ENCODE results near the gene TMEM87B. TPM values are rescaled to one million over a fixed set of nuclear protein-coding genes. Genes with fewer than 3 reads are reported as not detected.
"Not testable (repeated sequence)": the region's sequence is repeated elsewhere in the genome, so short reads cannot be mapped to it uniquely, and the experiment has no call there.

TMEM87B gene
- total and polyA plus RNA-seq, 4 donors: 5.4 to 31.5 (median 20.0) TPM

DNA sequence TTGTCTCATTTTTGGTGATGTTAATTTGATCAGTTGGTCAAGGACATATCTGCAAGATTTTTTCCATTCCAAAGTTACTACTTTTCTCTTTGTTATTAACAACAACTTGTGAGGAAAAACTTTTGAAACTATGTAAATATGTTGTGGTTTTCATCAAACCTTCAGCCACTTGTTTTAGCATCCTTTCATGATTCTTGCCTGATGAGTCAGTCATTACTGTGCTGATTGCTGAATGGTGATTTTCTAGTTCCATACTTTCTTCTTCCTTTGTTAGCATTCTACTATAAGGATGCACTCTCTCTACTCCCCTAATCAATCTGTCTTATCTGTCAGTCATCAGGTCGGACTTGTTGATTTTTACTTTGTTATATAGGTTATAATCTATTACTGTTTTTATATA is 10.9 kb downstream of the TMEM87B start:
- H3K4me3 ChIP-seq (ENCODE audit: low read length in 2 of 2): no peak overlapping the region
- H3K4me1 ChIP-seq (ENCODE audit: control insufficient read depth in 1 of 2, insufficient read depth in 2 of 2, low read length in 2 of 2): no peaks in the 10 kb centered on the region
- H3K27me3 ChIP-seq (ENCODE audit: control insufficient read depth in 1 of 2, insufficient read depth in 2 of 2, low read length in 1 of 2): no peaks in the 10 kb centered on the region
- intact Hi-C loops (cut with DNase I): no loop called here
- DNase-seq (no peak), ATAC-seq (ENCODE audit: low FRiP score) (no peak)
- H3K36me3 ChIP-seq (ENCODE audit: control insufficient read depth in 1 of 2, insufficient read depth in 2 of 2, low read length in 1 of 2): peaks cover 0 to 6% of the 10 kb centered on the region in 2 donors
- WGBS, 2 donors: 71 to 85% methylated on average over 1 of the region's 1 CpG
- no peaks in the 10 kb centered on the region for H3K9me3 ChIP-seq (ENCODE audit: control insufficient read depth, low read length)
- H3K27ac ChIP-seq (ENCODE audit: low read depth in 1 of 2, low read length in 2 of 2): no peak overlapping the region

GRCh38 chr2:112069794-112070193 is 14.7 kb downstream of the TMEM87B start:
- H3K36me3 ChIP-seq (ENCODE audit: control insufficient read depth in 1 of 2, insufficient read depth in 2 of 2, low read length in 1 of 2); H3K27ac ChIP-seq (ENCODE audit: low read depth in 1 of 2, low read length in 2 of 2); H3K27me3 ChIP-seq (ENCODE audit: control insufficient read depth in 1 of 2, insufficient read depth in 2 of 2, low read length in 1 of 2); H3K4me1 ChIP-seq (ENCODE audit: control insufficient read depth in 1 of 2, insufficient read depth in 2 of 2, low read length in 2 of 2); DNase-seq; ATAC-seq (ENCODE audit: low FRiP score); H3K9me3 ChIP-seq (ENCODE audit: control insufficient read depth, low read length); H3K4me3 ChIP-seq (ENCODE audit: low read length in 2 of 2); intact Hi-C loops (cut with DNase I): not testable (repeated sequence)

DNA sequence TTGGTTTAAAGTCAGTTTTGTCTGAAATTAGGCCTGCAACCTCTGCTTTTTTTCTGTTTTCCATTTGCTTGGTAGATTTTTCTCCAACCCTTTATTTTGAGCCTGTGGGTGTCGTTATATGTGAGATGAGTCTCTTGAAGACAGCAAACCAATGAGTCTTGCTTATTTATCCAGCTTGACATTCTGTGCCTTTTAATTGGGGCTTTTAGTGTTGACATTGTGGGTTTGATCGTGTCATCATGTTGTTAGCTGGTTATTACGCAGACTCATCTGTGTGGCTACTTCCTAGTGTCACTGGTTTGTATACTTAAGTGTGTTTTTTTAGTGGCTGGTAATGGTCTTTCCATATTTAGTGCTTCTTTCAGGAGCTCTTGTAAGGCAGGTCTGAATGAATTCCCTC is 18.8 kb downstream of the TMEM87B start:
- ATAC-seq (ENCODE audit: low FRiP score) (no peak), DNase-seq (no peak)
- intact Hi-C loops (cut with DNase I): no loop called here
- Histone ChIP-seq H3K27me3 (ENCODE audit: control insufficient read depth in 1 of 2, insufficient read depth in 2 of 2, low read length in 1 of 2) (peaks cover 0 to 2% of the 10 kb centered on the region in 2 donors), H3K9me3 (ENCODE audit: control insufficient read depth, low read length) (no peaks in the 10 kb centered on the region), H3K4me3 (ENCODE audit: low read length in 2 of 2) (no peak overlapping the region), H3K4me1 (ENCODE audit: control insufficient read depth in 1 of 2, insufficient read depth in 2 of 2, low read length in 2 of 2) (no peaks in the 10 kb centered on the region), H3K27ac (ENCODE audit: low read depth in 1 of 2, low read length in 2 of 2) (no peak overlapping the region), H3K36me3 (ENCODE audit: control insufficient read depth in 1 of 2, insufficient read depth in 2 of 2, low read length in 1 of 2) (peaks cover 0 to 2% of the 10 kb centered on the region in 2 donors)
- WGBS, 2 donors: 95 to 96% methylated on average over 3 of the region's 3 CpGs

GRCh38 chr2:112074506-112074905 is 19.4 kb downstream of the TMEM87B start:
- Histone ChIP-seq H3K4me3 (ENCODE audit: low read length in 2 of 2) (no peak overlapping the region), H3K27ac (ENCODE audit: low read depth in 1 of 2, low read length in 2 of 2) (no peak overlapping the region), H3K4me1 (ENCODE audit: control insufficient read depth in 1 of 2, insufficient read depth in 2 of 2, low read length in 2 of 2) (no peaks in the 10 kb centered on the region), H3K9me3 (ENCODE audit: control insufficient read depth, low read length) (no peaks in the 10 kb centered on the region), H3K36me3 (ENCODE audit: control insufficient read depth in 1 of 2, insufficient read depth in 2 of 2, low read length in 1 of 2) (peaks cover 0 to 2% of the 10 kb centered on the region in 2 donors), H3K27me3 (ENCODE audit: control insufficient read depth in 1 of 2, insufficient read depth in 2 of 2, low read length in 1 of 2) (peaks cover 0 to 2% of the 10 kb centered on the region in 2 donors)
- no peak for ATAC-seq (ENCODE audit: low FRiP score)
- intact Hi-C loops (cut with DNase I): no loop called here
- 92 to 100% methylated on average over 1 of the region's 1 CpG for WGBS, 2 donors
- DNase-seq: no peak

- Histone ChIP-seq H3K36me3 (ENCODE audit: control insufficient read depth in 1 of 2, insufficient read depth in 2 of 2, low read length in 1 of 2) (peaks cover 0 to 2% of the 10 kb centered on the region in 2 donors), H3K9me3 (ENCODE audit: control insufficient read depth, low read length) (no peaks in the 10 kb centered on the region), H3K4me3 (ENCODE audit: low read length in 2 of 2) (no peak overlapping the region), H3K27me3 (ENCODE audit: control insufficient read depth in 1 of 2, insufficient read depth in 2 of 2, low read length in 1 of 2) (peaks cover 0 to 2% of the 10 kb centered on the region in 2 donors), H3K27ac (ENCODE audit: low read depth in 1 of 2, low read length in 2 of 2) (no peak overlapping the region), H3K4me1 (ENCODE audit: control insufficient read depth in 1 of 2, insufficient read depth in 2 of 2, low read length in 2 of 2) (no peaks in the 10 kb centered on the region)
- intact Hi-C loops (cut with DNase I): no loop called here
- DNase-seq (no peak), ATAC-seq (ENCODE audit: low FRiP score) (no peak)
- 75 to 80% methylated on average over 8 of the region's 8 CpGs for WGBS, 2 donors
Measured at GRCh38 chr2:112075490-112076260, 20.6 kb downstream of the TMEM87B start.

- Histone ChIP-seq H3K9me3 (ENCODE audit: control insufficient read depth, low read length) (no peaks in the 10 kb centered on the region), H3K36me3 (ENCODE audit: control insufficient read depth in 1 of 2, insufficient read depth in 2 of 2, low read length in 1 of 2) (peaks cover 2 to 5% of the 10 kb centered on the region in 2 donors), H3K4me3 (ENCODE audit: low read length in 2 of 2) (no peak overlapping the region), H3K27ac (ENCODE audit: low read depth in 1 of 2, low read length in 2 of 2) (no peak overlapping the region), H3K4me1 (ENCODE audit: control insufficient read depth in 1 of 2, insufficient read depth in 2 of 2, low read length in 2 of 2) (no peaks in the 10 kb centered on the region), H3K27me3 (ENCODE audit: control insufficient read depth in 1 of 2, insufficient read depth in 2 of 2, low read length in 1 of 2) (peaks cover 0 to 2% of the 10 kb centered on the region in 2 donors)
- no peak for ATAC-seq (ENCODE audit: low FRiP score)
- WGBS, 2 donors: 56 to 65% methylated on average over 1 of the region's 1 CpG
- no peak for DNase-seq
- intact Hi-C loops (cut with DNase I): no loop called here
Measured at GRCh38 chr2:112077814-112078213, 22.7 kb downstream of the TMEM87B start.

- Histone ChIP-seq H3K4me1 (ENCODE audit: control insufficient read depth in 1 of 2, insufficient read depth in 2 of 2, low read length in 2 of 2) (no peaks in the 10 kb centered on the region), H3K27ac (ENCODE audit: low read depth in 1 of 2, low read length in 2 of 2) (no peak overlapping the region), H3K4me3 (ENCODE audit: low read length in 2 of 2) (no peak overlapping the region), H3K27me3 (ENCODE audit: control insufficient read depth in 1 of 2, insufficient read depth in 2 of 2, low read length in 1 of 2) (no peaks in the 10 kb centered on the region), H3K9me3 (ENCODE audit: control insufficient read depth, low read length) (no peaks in the 10 kb centered on the region), H3K36me3 (ENCODE audit: control insufficient read depth in 1 of 2, insufficient read depth in 2 of 2, low read length in 1 of 2) (peaks cover 4 to 9% of the 10 kb centered on the region in 2 donors)
- ATAC-seq (ENCODE audit: low FRiP score): no peak
- intact Hi-C loops (cut with DNase I): no loop called here
- DNase-seq: no peak
- 40 to 44% methylated on average over 1 of the region's 1 CpG for WGBS, 2 donors
Measured at GRCh38 chr2:112081262-112081661, 26.2 kb downstream of the TMEM87B start.

GRCh38 chr2:112084689-112085374 is 29.8 kb downstream of the TMEM87B start:
- DNase-seq: no peak
- no peak for ATAC-seq (ENCODE audit: low FRiP score)
- Histone ChIP-seq H3K27ac (ENCODE audit: low read depth in 1 of 2, low read length in 2 of 2) (no peak overlapping the region), H3K36me3 (ENCODE audit: control insufficient read depth in 1 of 2, insufficient read depth in 2 of 2, low read length in 1 of 2) (peaks cover 9 to 11% of the 10 kb centered on the region in 2 donors), H3K4me3 (ENCODE audit: low read length in 2 of 2) (no peak overlapping the region), H3K4me1 (ENCODE audit: control insufficient read depth in 1 of 2, insufficient read depth in 2 of 2, low read length in 2 of 2) (no peaks in the 10 kb centered on the region), H3K9me3 (ENCODE audit: control insufficient read depth, low read length) (no peaks in the 10 kb centered on the region), H3K27me3 (ENCODE audit: control insufficient read depth in 1 of 2, insufficient read depth in 2 of 2, low read length in 1 of 2) (no peaks in the 10 kb centered on the region)
- intact Hi-C loops (cut with DNase I): no loop called here
- WGBS, 2 donors: 73 to 76% methylated on average over 4 of the region's 4 CpGs

- H3K4me1 ChIP-seq (ENCODE audit: control insufficient read depth in 1 of 2, insufficient read depth in 2 of 2, low read length in 2 of 2): no peaks in the 10 kb centered on the region
- no peak overlapping the region for H3K27ac ChIP-seq (ENCODE audit: low read depth in 1 of 2, low read length in 2 of 2)
- intact Hi-C loops (cut with DNase I): no loop called here
- peaks cover 9 to 11% of the 10 kb centered on the region in 2 donors for H3K36me3 ChIP-seq (ENCODE audit: control insufficient read depth in 1 of 2, insufficient read depth in 2 of 2, low read length in 1 of 2)
- ATAC-seq (ENCODE audit: low FRiP score): no peak
- no peaks in the 10 kb centered on the region for H3K27me3 ChIP-seq (ENCODE audit: control insufficient read depth in 1 of 2, insufficient read depth in 2 of 2, low read length in 1 of 2)
- H3K4me3 ChIP-seq (ENCODE audit: low read length in 2 of 2): no peak overlapping the region
- no peak for DNase-seq
- H3K9me3 ChIP-seq (ENCODE audit: control insufficient read depth, low read length): no peaks in the 10 kb centered on the region
Measured at GRCh38 chr2:112085375-112085730, 30.3 kb downstream of the TMEM87B start.

Data from aorta (tissue), 5 donors.